HepG2 (cell line): Measurements from ENCODE around the gene SLC2A2. TPM values are rescaled to one million over a fixed set of nuclear protein-coding genes. Genes with fewer than 3 reads are reported as not detected.

Experiments
- ARID5B ChIP-seq: IDR thresholded peaks from 2 replicates; pipeline ENCODE4 v1.4.0; 2020; ENCODE audit warnings: mild to moderate bottlenecking, missing genetic modification reagents
- KLF15 ChIP-seq: sonication (generic); formaldehyde crosslinking; IDR thresholded peaks from 2 replicates; pipeline ENCODE4 v1.8.1; 2023; ENCODE audit warnings: borderline replicate concordance, mild to moderate bottlenecking, inconsistent platforms, missing genetic modification reagents, mixed read lengths
- MAFF ChIP-seq: IDR thresholded peaks from 2 replicates; pipeline ENCODE4 v1.6.1; 2011; ENCODE audit warnings: low read depth, low read length, improper control_type of control experiment
- NFIB ChIP-seq: sonication (generic); formaldehyde crosslinking; IDR thresholded peaks from 2 replicates; pipeline ENCODE4 v1.9.0; 2021; ENCODE audit warnings: missing genetic modification reagents, mild to moderate bottlenecking, borderline replicate concordance
- PRDM15 ChIP-seq: sonication (generic); formaldehyde crosslinking; IDR thresholded peaks from 2 replicates; pipeline ENCODE4 v1.4.0; 2020; ENCODE audit warnings: missing genetic modification reagents
- SCMH1 ChIP-seq: sonication (generic); formaldehyde crosslinking; IDR thresholded peaks from 2 replicates; pipeline ENCODE4 v1.9.0; 2021; ENCODE audit warnings: missing genetic modification reagents, mild to moderate bottlenecking, borderline replicate concordance
- SKIL ChIP-seq: sonication (generic); formaldehyde crosslinking; IDR thresholded peaks from 2 replicates; pipeline ENCODE4 v1.8.0; 2022; ENCODE audit warnings: missing genetic modification reagents, mild to moderate bottlenecking, moderate library complexity, borderline replicate concordance
- SMARCC2 ChIP-seq: fragments of 450-650 bp; IDR thresholded peaks from 2 replicates; pipeline ENCODE4 v1.6.1; 2017; ENCODE audit warnings: antibody characterized with exemption, mild to moderate bottlenecking
- SNAPC4 ChIP-seq: sonication (generic); formaldehyde crosslinking; IDR thresholded peaks from 2 replicates; pipeline ENCODE4 v1.4.0; 2020; ENCODE audit warnings: mild to moderate bottlenecking, missing genetic modification reagents
- ZFY ChIP-seq: sonication (generic); formaldehyde crosslinking; IDR thresholded peaks from 2 replicates; pipeline ENCODE4 v1.4.0; 2020; ENCODE audit warnings: missing genetic modification reagents
- ZNF556 ChIP-seq: sonication (generic); formaldehyde crosslinking; IDR thresholded peaks from 2 replicates; pipeline ENCODE4 v1.4.0; 2020; ENCODE audit warnings: mild to moderate bottlenecking, missing genetic modification reagents, borderline replicate concordance
- ZNF614 ChIP-seq: IDR thresholded peaks from 2 replicates; pipeline ENCODE4 v1.6.1; 2018; ENCODE audit warnings: missing biosample characterization, missing genetic modification reagents, inconsistent platforms, borderline replicate concordance
- ZZZ3 ChIP-seq: sonication (generic); formaldehyde crosslinking; IDR thresholded peaks from 2 replicates; pipeline ENCODE4 v1.4.0; 2020; ENCODE audit warnings: missing genetic modification reagents, mild to moderate bottlenecking, borderline replicate concordance
- polyA plus RNA-seq, 8 experiments: library from polyadenylated mRNA; depleted of rRNA in 3 of 8; stranded (reverse) in 7 of 8; unstranded in 1 of 8; fragments of >200 nt; fragmentation: Illumina TruSeq in 4 of 8; extraction: Trizol in 4 of 8; gene quantifications; 2 replicates each; pipeline versions ENCODE4 v1.2.1 to v1.2.3, GENCODE V29; 2011 to 2016; ENCODE audit warnings: low read depth in 4 of 8, missing spikeins in 1 of 8, mixed read lengths in 1 of 8; ENCODE audit not compliant: insufficient read depth in 1 of 8
- total RNA-seq, 5 experiments: library from RNA; depleted of rRNA; stranded (reverse); fragments of >200 nt; fragmentation: Illumina TruSeq; extraction: Trizol; gene quantifications; 2 replicates each; pipeline ENCODE4 v1.2.3, GENCODE V29; 2016; ENCODE audit warnings: low read depth in 1 of 5

The SLC2A2 gene
- total and polyA plus RNA-seq, 2 of the 13 experiments (the other 11 are each of a cell fraction or from before 2014, with no cell fraction given), result 19.5 to 23.2 TPM

GRCh38 chr3:171026597-171027293 lies at the start of gene SLC2A2 (continued):
- TF ChIP-seq SKIL (CRISPR knock-in tag), result no peak
- TF ChIP-seq SMARCC2, result no peak
- no peak for TF ChIP-seq PRDM15 (CRISPR knock-in tag)
- no peak for TF ChIP-seq ZNF614 (CRISPR knock-in tag)
- TF ChIP-seq ZNF556 (CRISPR knock-in tag), result no peak
- no peak for TF ChIP-seq KLF15
- TF ChIP-seq NFIB (CRISPR knock-in tag), result no peak
- peak; percentile 45 for TF ChIP-seq ARID5B (CRISPR knock-in tag)
- TF ChIP-seq ZFY (CRISPR knock-in tag), result peak; percentile 70
- TF ChIP-seq SCMH1 (CRISPR knock-in tag), result no peak
- no peak for TF ChIP-seq ZZZ3
- TF ChIP-seq SNAPC4 (CRISPR knock-in tag), result no peak
- no peak for TF ChIP-seq MAFF
